ENCODE measurements around the gene AHRR. TPM values are rescaled to one million over a fixed set of nuclear protein-coding genes. Genes with fewer than 3 reads are reported as not detected.

The AHRR gene
- total and polyA plus RNA-seq, 2 of the 4 experiments (the other 2 are of a cell fraction), result 15.6 to 37.1 TPM

DNA sequence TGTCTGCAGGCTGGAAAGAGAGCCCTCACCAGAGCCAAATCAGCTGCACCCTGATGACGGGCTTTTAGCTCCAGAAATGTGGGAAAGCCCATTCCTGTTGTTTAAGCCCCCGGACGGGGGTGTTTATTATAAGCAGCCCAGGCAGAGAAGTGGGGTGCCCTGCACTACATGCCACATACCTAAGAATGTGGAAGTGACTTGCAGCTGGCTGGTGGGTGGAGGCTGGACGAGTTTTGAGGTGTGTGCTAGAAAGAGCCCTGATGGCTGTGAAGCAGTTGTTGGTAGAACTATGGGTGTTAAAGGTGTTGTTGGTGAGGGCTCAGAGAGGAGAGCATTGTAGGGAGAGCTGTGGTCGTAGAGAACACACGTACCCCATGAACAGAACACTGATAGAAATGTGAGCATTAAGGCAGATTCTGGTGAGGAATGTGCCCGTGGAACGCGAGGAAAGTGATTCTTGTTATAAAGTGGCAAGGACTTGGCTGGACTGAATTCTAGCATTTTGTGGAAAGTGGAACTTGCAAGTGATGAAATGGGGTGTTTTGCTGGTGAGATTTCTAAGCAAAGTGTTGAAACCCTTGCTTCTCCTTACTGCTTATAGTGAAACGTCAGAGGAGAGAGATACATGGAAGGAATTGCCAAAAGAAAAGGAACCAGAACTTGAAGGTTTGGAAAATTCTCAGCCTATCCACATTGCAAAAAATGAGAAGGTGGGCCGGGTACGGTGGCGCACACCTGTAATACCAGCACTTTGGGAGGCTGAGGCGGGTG lies 38.9 kb downstream of the AHRR start:
- Histone ChIP-seq H2BK5ac (ENCODE audit: low read depth, low read length, poor library complexity, severe bottlenecking) (no peak overlapping the region), H3K27ac (ENCODE audit: insufficient read depth, low read length) (no peak overlapping the region), H3K9ac (ENCODE audit: low read depth, low read length) (no peak overlapping the region), H3K56ac (ENCODE audit: extremely low read depth, insufficient read depth, low read length) (no peak overlapping the region), H3K14ac (replicated peaks; ENCODE audit: low read depth, low read length) (no peak overlapping the region), H3K79me1 (ENCODE audit: low read depth in 1 of 2, low read length in 2 of 2) (peaks cover 18 to 51% of the 10 kb centered on the region in 2 experiments), H3K4ac (ENCODE audit: low read depth, low read length) (no peak overlapping the region), H4K20me1 (ENCODE audit: insufficient read depth, low read length) (no peaks in the 10 kb centered on the region; the same call in 1 of the 2 replicates), H4K91ac (ENCODE audit: insufficient read depth, low read depth, low read length) (no peak overlapping the region), H3K9me1 (ENCODE audit: insufficient read depth, low read length) (no peaks in the 10 kb centered on the region), H3K27me3 (ENCODE audit: control insufficient read depth, insufficient read depth, low read length) (no peaks in the 10 kb centered on the region), H3K18ac (ENCODE audit: low read depth, low read length) (no peak overlapping the region), H3K23ac (ENCODE audit: low read depth, low read length) (no peak overlapping the region), H3K4me1 (ENCODE audit: control insufficient read depth, insufficient read depth, low read length) (no peaks in the 10 kb centered on the region), H3K4me2 (ENCODE audit: low read depth, low read length) (no peak overlapping the region), H4K5ac (ENCODE audit: low read depth, low read length) (no peak overlapping the region), H3K4me3 (ENCODE audit: insufficient read depth, low read depth, low read length) (no peak overlapping the region), H2AK9ac (replicated peaks; ENCODE audit: low read depth, low read length, poor library complexity) (no peak overlapping the region), H2BK20ac (ENCODE audit: low read depth, low read length) (no peak overlapping the region), H3K9me3 (ENCODE audit: control insufficient read depth, insufficient read depth, low read length) (peaks cover 4% of the 10 kb centered on the region; the same call in 1 of the 2 replicates), H4K8ac (ENCODE audit: low read depth in 2 of 2, low read length in 2 of 2) (no peak overlapping the region), H2BK120ac (ENCODE audit: low read depth, low read length) (no peak overlapping the region), H2AFZ (replicated peaks; ENCODE audit: low read length, poor library complexity) (no peak overlapping the region), H2BK15ac (ENCODE audit: low read depth, low read length) (no peak overlapping the region), H2AK5ac (ENCODE audit: low read depth, low read length) (no peak overlapping the region), H3K36me3 (ENCODE audit: control insufficient read depth, insufficient read depth, low read length) (peaks cover 51% of the 10 kb centered on the region)
- intact Hi-C loops (cut with micrococcal nuclease) (no loop called here), dilution Hi-C loops (cut with HindIII; ENCODE audit: low sequenced_read_pairs, unreplicated experiment) (no loop called here), in situ Hi-C loops (cut with MboI; ENCODE audit: low sequenced_read_pairs) (no loop called here)
- ATAC-seq (ENCODE audit: low read depth) (no peak), DNase-seq (no peak)
- CTCF ChIA-PET, result no interaction called here
- no peak for TF ChIP-seq CEBPB (IDR thresholded peaks at IDR 0.05; ENCODE audit: low read depth, low read length)
- TF ChIP-seq, protein P1, sequence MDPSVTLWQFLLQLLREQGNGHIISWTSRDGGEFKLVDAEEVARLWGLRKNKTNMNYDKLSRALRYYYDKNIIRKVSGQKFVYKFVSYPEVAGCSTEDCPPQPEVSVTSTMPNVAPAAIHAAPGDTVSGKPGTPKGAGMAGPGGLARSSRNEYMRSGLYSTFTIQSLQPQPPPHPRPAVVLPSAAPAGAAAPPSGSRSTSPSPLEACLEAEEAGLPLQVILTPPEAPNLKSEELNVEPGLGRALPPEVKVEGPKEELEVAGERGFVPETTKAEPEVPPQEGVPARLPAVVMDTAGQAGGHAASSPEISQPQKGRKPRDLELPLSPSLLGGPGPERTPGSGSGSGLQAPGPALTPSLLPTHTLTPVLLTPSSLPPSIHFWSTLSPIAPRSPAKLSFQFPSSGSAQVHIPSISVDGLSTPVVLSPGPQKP (IDR thresholded peaks at IDR 0.05; ENCODE audit: borderline replicate concordance, low read depth, low read length), result no peak
- TF ChIP-seq MAZ (IDR thresholded peaks at IDR 0.05; ENCODE audit: borderline replicate concordance, low read depth, low read length), result no peak
- TF ChIP-seq NFE2L2 (IDR thresholded peaks at IDR 0.05; ENCODE audit: low read depth, low read length), result no peak
- no peak for TF ChIP-seq RAD21 (IDR thresholded peaks at IDR 0.05; ENCODE audit: low read length)
- TF ChIP-seq BHLHE40 (IDR thresholded peaks at IDR 0.05; ENCODE audit: low read depth, low read length), result no peak
- no peak for TF ChIP-seq CHD1 (IDR thresholded peaks at IDR 0.05; ENCODE audit: low read depth, low read length)
- TF ChIP-seq, protein P2, sequence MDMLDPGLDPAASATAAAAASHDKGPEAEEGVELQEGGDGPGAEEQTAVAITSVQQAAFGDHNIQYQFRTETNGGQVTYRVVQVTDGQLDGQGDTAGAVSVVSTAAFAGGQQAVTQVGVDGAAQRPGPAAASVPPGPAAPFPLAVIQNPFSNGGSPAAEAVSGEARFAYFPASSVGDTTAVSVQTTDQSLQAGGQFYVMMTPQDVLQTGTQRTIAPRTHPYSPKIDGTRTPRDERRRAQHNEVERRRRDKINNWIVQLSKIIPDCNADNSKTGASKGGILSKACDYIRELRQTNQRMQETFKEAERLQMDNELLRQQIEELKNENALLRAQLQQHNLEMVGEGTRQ (IDR thresholded peaks at IDR 0.05; ENCODE audit: low read depth, low read length), result no peak
- TF ChIP-seq SMC3 (IDR thresholded peaks at IDR 0.05; ENCODE audit: low read depth, low read length), result no peak
- POLR2A ChIA-PET (ENCODE audit: unreplicated experiment), result no interaction called here
- no TSS peak for BruUV-seq (replicated peaks)
- 94% methylated on average over 3 of the region's 14 CpGs; no CpG with 5 or more reads in 1 of the 2 experiments for whole genome bisulfite sequencing, 2 experiments (ENCODE audit: extremely low coverage in 2 of 2, insufficient read length in 1 of 2)
